Measurements from ENCODE around the gene TFAM.

The TFAM gene

GRCh38 chr10:58431903-58432302 lies 46.7 kb downstream of the TFAM start:
- no peak for DNase-seq (ENCODE audit: insufficient read length, low spot score)
- FAIRE-seq = no peak

- FAIRE-seq (no peak), DNase-seq (ENCODE audit: insufficient read length, low spot score) (no peak)
These were observed 47.9 kb downstream of the TFAM start for GRCh38 chr10:58433066-58433465.

GRCh38 chr10:58433571-58433970 lies 48.4 kb downstream of the TFAM start:
- FAIRE-seq (no peak), DNase-seq (ENCODE audit: insufficient read length, low spot score) (no peak)

- no peak for FAIRE-seq
- DNase-seq (ENCODE audit: insufficient read length, low spot score) = peak; percentile 68
These were observed 50.2 kb downstream of the TFAM start for GRCh38 chr10:58435297-58435985.

GRCh38 chr10:58436071-58436470 lies 50.9 kb downstream of the TFAM start:
- no peak for DNase-seq (ENCODE audit: insufficient read length, low spot score)
- no peak for FAIRE-seq

GRCh38 chr10:58438340-58438871 lies 53.2 kb downstream of the TFAM start:
- FAIRE-seq = no peak
- no peak for DNase-seq (ENCODE audit: insufficient read length, low spot score)

GRCh38 chr10:58438986-58439385 lies 53.8 kb downstream of the TFAM start:
- DNase-seq (ENCODE audit: insufficient read length, low spot score) (no peak), FAIRE-seq (no peak)

GRCh38 chr10:58439632-58440364 lies 54.6 kb downstream of the TFAM start:
- no peak for FAIRE-seq
- DNase-seq (ENCODE audit: insufficient read length, low spot score) = no peak

- FAIRE-seq = no peak
These were observed 55.3 kb downstream of the TFAM start for GRCh38 chr10:58440484-58440883.

GRCh38 chr10:58444321-58444720 lies 59.1 kb downstream of the TFAM start:
- FAIRE-seq (no peak), DNase-seq (ENCODE audit: insufficient read length, low spot score) (no peak)

More at GRCh38 chr10:58440484-58440883, 55.3 kb downstream of the TFAM start:
- DNase-seq (ENCODE audit: insufficient read length, low spot score) = no peak

- no peak for FAIRE-seq
- no peak for DNase-seq (ENCODE audit: insufficient read length, low spot score)
These were observed 59.7 kb downstream of the TFAM start for GRCh38 chr10:58444876-58445275.

GRCh38 chr10:58448121-58448935 lies 63.1 kb downstream of the TFAM start:
- FAIRE-seq = no peak
- DNase-seq (ENCODE audit: insufficient read length, low spot score) = no peak
